GM23338 (cell line): ENCODE measurements around the gene NEMF. TPM values are rescaled to one million over a fixed set of nuclear protein-coding genes. Genes with fewer than 3 reads are reported as not detected.

Experiments used
- ATAC-seq: fragments of 200-7000 bp; cut with Tn5 transposase; 3 replicates; pipeline ENCODE4 v1.9.1; 2020
- DNase-seq: peaks from one replicate; pipeline ENCODE4 v3.0.0-alpha.2; 2015; ENCODE audit warnings: low spot score
- H2AFZ ChIP-seq: fragments of 200-600 bp; sonication (generic); 2 replicates; pipeline ENCODE4 v1.8.0; 2016; ENCODE audit warnings: antibody characterized with exemption, mild to moderate bottlenecking, moderate library complexity
- H3F3A ChIP-seq: fragments of 200-600 bp; sonication (generic); replicated peaks from 2 replicates; pipeline ENCODE4 v1.8.0; 2017; ENCODE audit warnings: antibody characterized with exemption, mixed run types, low read depth
- H3K27ac ChIP-seq: fragments of 200-600 bp; sonication (generic); 2 replicates; pipeline ENCODE4 v1.6.1; 2016; ENCODE audit warnings: low read depth
- H3K27me3 ChIP-seq: fragments of 200-600 bp; sonication (generic); 2 replicates; pipeline ENCODE4 v1.8.0; 2016; ENCODE audit warnings: mild to moderate bottlenecking, mixed run types, moderate library complexity; ENCODE audit not compliant: insufficient read depth
- H3K36me3 ChIP-seq: fragments of 200-600 bp; sonication (generic); 2 replicates; pipeline ENCODE4 v1.8.0; 2016; ENCODE audit warnings: mild to moderate bottlenecking; ENCODE audit not compliant: insufficient read depth
- H3K4me1 ChIP-seq: fragments of 200-600 bp; sonication (generic); 2 replicates; pipeline ENCODE4 v1.8.0; 2016; ENCODE audit warnings: mild to moderate bottlenecking, moderate library complexity; ENCODE audit not compliant: insufficient read depth
- H3K4me2 ChIP-seq: fragments of 200-600 bp; sonication (generic); 2 replicates; pipeline ENCODE4 v1.7.1; 2017; ENCODE audit warnings: mixed run types
- H3K4me3 ChIP-seq: fragments of 200-600 bp; sonication (generic); 2 replicates; pipeline ENCODE4 v1.6.1; 2016; ENCODE audit warnings: mixed run types
- H3K79me2 ChIP-seq: fragments of 200-600 bp; sonication (generic); replicated peaks from 2 replicates; pipeline ENCODE4 v1.8.0; 2017; ENCODE audit warnings: mild to moderate bottlenecking; ENCODE audit not compliant: insufficient read depth
- H3K9me2 ChIP-seq: fragments of 200-600 bp; sonication (generic); 2 replicates; pipeline ENCODE4 v1.8.0; 2017; ENCODE audit not compliant: insufficient read depth
- H4K20me1 ChIP-seq: fragments of 200-600 bp; sonication (generic); replicated peaks from 2 replicates; pipeline ENCODE4 v1.8.0; 2017; ENCODE audit warnings: mild to moderate bottlenecking; ENCODE audit not compliant: insufficient read depth
- H3K27ac Mint-ChIP-seq: 2 replicates; pipeline ENCODE4 v1.8.0; 2020; ENCODE audit warnings: inconsistent platforms, mild to moderate bottlenecking, moderate library complexity, mixed read lengths
- H3K27me3 Mint-ChIP-seq: 3 replicates; pipeline ENCODE4 v1.8.0; 2022; ENCODE audit warnings: low read depth, mild to moderate bottlenecking, moderate library complexity, mixed read lengths, inconsistent platforms; ENCODE audit not compliant: insufficient read depth, poor library complexity
- H3K36me3 Mint-ChIP-seq: 3 replicates; pipeline ENCODE4 v1.8.0; 2021; ENCODE audit warnings: low read depth, mild to moderate bottlenecking, inconsistent platforms, moderate library complexity, mixed read lengths
- H3K4me1 Mint-ChIP-seq: 3 replicates; pipeline ENCODE4 v1.8.0; 2020; ENCODE audit warnings: mild to moderate bottlenecking, inconsistent platforms, mixed read lengths
- H3K4me3 Mint-ChIP-seq: 3 replicates; pipeline ENCODE4 v1.8.0; 2021; ENCODE audit warnings: moderate library complexity, mild to moderate bottlenecking, inconsistent platforms, mixed read lengths
- H3K9me3 Mint-ChIP-seq: 3 replicates; pipeline ENCODE4 v1.8.0; 2020; ENCODE audit warnings: moderate library complexity, mild to moderate bottlenecking, inconsistent platforms, mixed read lengths
- CREB1 ChIP-seq: fragments of 250-450 bp; sonication (Bioruptor Pico); IDR thresholded peaks from 2 replicates; pipeline ENCODE4 v1.5.0; 2020; ENCODE audit warnings: low read depth, mild to moderate bottlenecking, moderate library complexity
- ETS1 ChIP-seq: IDR thresholded peaks from 2 replicates; pipeline ENCODE4 v1.6.1; 2016; ENCODE audit warnings: antibody characterized with exemption
- EZH2 ChIP-seq: fragments of 200-600 bp; sonication (generic); IDR thresholded peaks from one replicate; pipeline ENCODE4 v1.8.0; 2017; ENCODE audit warnings: antibody characterized with exemption, mild to moderate bottlenecking, low read depth; ENCODE audit not compliant: unreplicated experiment
- EZH2phosphoT487 ChIP-seq: fragments of 200-600 bp; sonication (generic); IDR thresholded peaks from one replicate; pipeline ENCODE4 v1.8.1; 2018; ENCODE audit warnings: antibody characterized with exemption; ENCODE audit not compliant: unreplicated experiment
- JUNB ChIP-seq: IDR thresholded peaks from one replicate; pipeline ENCODE4 v1.6.1; 2016; ENCODE audit warnings: antibody characterized with exemption; ENCODE audit not compliant: unreplicated experiment
- NANOG ChIP-seq: IDR thresholded peaks from 2 replicates; pipeline ENCODE4 v1.6.1; 2016; ENCODE audit warnings: antibody characterized with exemption, borderline replicate concordance
- POLR2AphosphoS5 ChIP-seq: IDR thresholded peaks from 2 replicates; pipeline ENCODE4 v1.6.1; 2016; ENCODE audit warnings: antibody characterized with exemption, low read depth
- REST ChIP-seq: IDR thresholded peaks from one replicate; pipeline ENCODE4 v1.6.1; 2018; ENCODE audit warnings: antibody characterized with exemption; ENCODE audit not compliant: unreplicated experiment
- STAT1 ChIP-seq: IDR thresholded peaks from one replicate; pipeline ENCODE4 v1.6.1; 2016; ENCODE audit warnings: antibody characterized with exemption; ENCODE audit not compliant: unreplicated experiment
- ZNF114 ChIP-seq: fragments of 250-450 bp; sonication (Bioruptor Pico); IDR thresholded peaks from 2 replicates; pipeline ENCODE4 v1.5.0; 2020; ENCODE audit warnings: mild to moderate bottlenecking, moderate library complexity
- ZNF331 ChIP-seq: fragments of 250-450 bp; sonication (Bioruptor Pico); IDR thresholded peaks from 2 replicates; pipeline ENCODE4 v1.5.0; 2020; ENCODE audit warnings: low read depth, mild to moderate bottlenecking, moderate library complexity
- polyA plus RNA-seq: library from polyadenylated mRNA; unstranded; fragments of >200 nt; fragmentation: Nextera tagmentation; extraction: Ambion mirVana; gene quantifications from 2 replicates; pipeline ENCODE4 v1.2.1, GENCODE V29; 2016
- total RNA-seq: library from RNA; depleted of rRNA; stranded (reverse); fragments of >200 nt; shearing (Covaris generic); gene quantifications from 2 replicates; pipeline ENCODE4 v1.2.3, GENCODE V29; 2014
- TF ChIP-seq, protein P1 (sequence below), 2 experiments: fragments of 200-600 bp in 1 of 2; sonication (generic) in 1 of 2; conservative IDR thresholded peaks; 2 replicates each; pipeline versions ENCODE4 v1.5.1 to v1.6.1; 2016 to 2017; ENCODE audit warnings: antibody characterized with exemption in 2 of 2, low read depth in 2 of 2, mild to moderate bottlenecking in 2 of 2, moderate library complexity in 1 of 2

The NEMF gene
- total and polyA plus RNA-seq, 2 experiments from 2014 or later = 58.4 to 88.1 TPM

DNA sequence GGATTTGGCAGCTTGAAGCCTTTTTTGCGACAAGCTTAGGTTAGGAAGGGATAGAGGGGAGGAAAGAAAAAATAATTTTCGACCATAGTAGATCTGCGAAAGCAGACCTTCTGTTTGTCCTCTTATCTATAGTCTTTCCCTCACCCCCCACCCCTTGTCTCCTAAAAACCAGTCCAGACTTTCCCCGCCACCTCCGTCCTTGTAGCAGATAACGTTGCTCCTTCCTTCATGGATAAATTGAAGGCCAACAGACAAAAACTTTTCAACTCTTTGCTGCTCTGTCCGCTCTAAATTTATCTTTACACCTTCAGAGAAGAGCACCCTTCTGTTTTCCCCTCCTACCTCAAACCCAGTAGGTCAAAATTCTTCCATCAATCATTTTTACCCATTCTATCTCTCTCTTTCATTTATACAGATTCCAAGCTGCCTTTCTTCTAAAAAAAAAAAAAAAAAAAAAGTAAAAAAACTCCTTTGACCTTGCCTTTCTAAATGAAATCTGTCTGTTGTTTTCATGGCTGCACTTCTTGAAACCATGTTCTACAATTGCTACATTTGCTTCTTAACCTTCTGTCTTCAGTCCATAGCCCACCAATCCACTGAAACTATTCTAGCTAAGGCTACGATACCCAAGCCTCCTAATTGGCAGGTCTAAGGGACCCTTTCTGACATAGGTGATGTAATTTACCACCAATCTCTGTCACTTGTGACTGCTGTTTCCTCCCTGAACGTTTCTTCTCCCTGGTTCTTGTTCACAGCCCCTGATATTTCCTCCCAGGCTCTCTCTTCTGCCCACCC, 11.1 kb upstream of the NEMF start (continued):
- TF ChIP-seq JUNB (no peak), ZNF114 (CRISPR knock-in tag) (no peak), REST (no peak), CREB1 (CRISPR knock-in tag) (no peak), EZH2 (no peak), NANOG (no peak), EZH2phosphoT487 (no peak)

DNA sequence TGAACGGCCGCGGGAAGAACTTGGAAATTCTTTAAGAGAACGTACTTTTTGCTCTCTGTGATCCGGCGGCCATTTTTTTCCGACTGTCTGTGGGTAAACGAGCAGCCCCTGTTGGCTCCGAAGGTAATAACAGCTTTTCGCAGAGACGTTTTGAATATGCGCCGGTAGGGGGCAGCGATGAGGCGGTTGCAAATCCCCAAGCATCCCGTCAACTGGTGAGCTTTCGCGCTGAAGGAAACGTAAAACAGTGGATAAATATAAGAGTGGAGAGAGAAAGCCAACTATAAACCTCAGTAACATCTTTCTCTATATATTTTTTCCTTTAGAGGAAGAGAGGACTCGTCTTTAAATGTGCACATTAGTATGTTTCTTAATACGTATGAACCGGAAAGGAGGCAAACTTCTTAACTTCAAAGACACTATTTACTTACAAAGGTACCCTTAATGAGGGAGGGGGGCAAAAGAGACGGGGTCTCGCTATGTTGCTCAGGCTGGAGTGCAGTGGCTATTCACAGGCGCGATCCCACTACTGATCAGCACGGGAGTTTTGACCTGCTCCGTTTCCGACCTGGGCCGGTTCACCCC, 9.6 kb upstream of the NEMF start:
- ATAC-seq = peak; percentile 51
- Mint-ChIP-seq H3K36me3 (no peaks in the 10 kb centered on the region; the same call in 1 of the 3 replicates), H3K27me3 (peaks cover 14% of the 10 kb centered on the region), H3K4me1 (peaks cover 5% of the 10 kb centered on the region; the same call in 2 of the 3 replicates), H3K4me3 (no peak overlapping the region), H3K9me3 (peaks cover 3% of the 10 kb centered on the region; the same call in 2 of the 3 replicates), H3K27ac (no peak overlapping the region; the same call in none of the 2 replicates)
- Histone ChIP-seq H3K79me2 (no peaks in the 10 kb centered on the region), H3K4me1 (peaks cover 8% of the 10 kb centered on the region; the same call in 1 of the 2 replicates), H3K27me3 (no peaks in the 10 kb centered on the region), H3K27ac (peak overlapping the region; percentile 96), H3F3A (no peaks in the 10 kb centered on the region), H3K4me2 (peak overlapping the region; percentile 72), H3K4me3 (peak overlapping the region; percentile 95), H3K9me2 (no peaks in the 10 kb centered on the region), H3K36me3 (no peaks in the 10 kb centered on the region), H2AFZ (peak overlapping the region; percentile 74; the same call in 1 of the 2 replicates), H4K20me1 (no peaks in the 10 kb centered on the region)
- DNase-seq = peak; percentile 82
- TF ChIP-seq, protein P1, sequence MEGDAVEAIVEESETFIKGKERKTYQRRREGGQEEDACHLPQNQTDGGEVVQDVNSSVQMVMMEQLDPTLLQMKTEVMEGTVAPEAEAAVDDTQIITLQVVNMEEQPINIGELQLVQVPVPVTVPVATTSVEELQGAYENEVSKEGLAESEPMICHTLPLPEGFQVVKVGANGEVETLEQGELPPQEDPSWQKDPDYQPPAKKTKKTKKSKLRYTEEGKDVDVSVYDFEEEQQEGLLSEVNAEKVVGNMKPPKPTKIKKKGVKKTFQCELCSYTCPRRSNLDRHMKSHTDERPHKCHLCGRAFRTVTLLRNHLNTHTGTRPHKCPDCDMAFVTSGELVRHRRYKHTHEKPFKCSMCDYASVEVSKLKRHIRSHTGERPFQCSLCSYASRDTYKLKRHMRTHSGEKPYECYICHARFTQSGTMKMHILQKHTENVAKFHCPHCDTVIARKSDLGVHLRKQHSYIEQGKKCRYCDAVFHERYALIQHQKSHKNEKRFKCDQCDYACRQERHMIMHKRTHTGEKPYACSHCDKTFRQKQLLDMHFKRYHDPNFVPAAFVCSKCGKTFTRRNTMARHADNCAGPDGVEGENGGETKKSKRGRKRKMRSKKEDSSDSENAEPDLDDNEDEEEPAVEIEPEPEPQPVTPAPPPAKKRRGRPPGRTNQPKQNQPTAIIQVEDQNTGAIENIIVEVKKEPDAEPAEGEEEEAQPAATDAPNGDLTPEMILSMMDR (conservative IDR thresholded peaks at IDR 0.05; ENCODE audit: low read depth in 2 of 2) = peak; percentile 99 to 100
- TF ChIP-seq STAT1 (no peak), NANOG (peak; percentile 4; the same call in 1 of the 2 replicates), JUNB (no peak), ZNF114 (CRISPR knock-in tag) (no peak), EZH2 (no peak), EZH2phosphoT487 (no peak), CREB1 (CRISPR knock-in tag) (peak; percentile 61), POLR2AphosphoS5 (0 out of 2 replicates have a peak, but pooled peaks have one; percentile 26), ZNF331 (CRISPR knock-in tag) (peak; percentile 27; the same call in 1 of the 2 replicates), ETS1 (0 out of 2 replicates have a peak, but pooled peaks have one; percentile 18)
